Stomach (tissue), 9 donors: Measurements from ENCODE around the gene MANF. TPM values are rescaled to one million over a fixed set of nuclear protein-coding genes. Genes with fewer than 3 reads are reported as not detected.

ENCODE experiments used
- DNase-seq, 2 donors: peaks; one replicate each; pipeline versions ENCODE4 v3.0.0 to v3.0.0-alpha.2; 2013 to 2019
- H3K27ac ChIP-seq, 5 donors: fragments of 200-600 bp in 4 of 5; sonication (generic) in 4 of 5; one replicate each; pipeline ENCODE4 v1.5.1; 2013 to 2019; ENCODE audit warnings: mild to moderate bottlenecking in 1 of 5, moderate library complexity in 1 of 5
- H3K27me3 ChIP-seq, 3 donors: fragments of 200-600 bp; sonication (generic); one replicate each; pipeline ENCODE4 v1.5.1; 2017 to 2019; ENCODE audit warnings: mixed run types in 1 of 3
- H3K36me3 ChIP-seq, 4 donors: fragments of 200-600 bp; sonication (generic); 1 replicate in 3 of 4; 2 replicates in 1 of 4; pipeline ENCODE4 v1.5.1; 2016 to 2019
- H3K4me1 ChIP-seq, 4 donors: fragments of 200-600 bp; sonication (generic); one replicate each; pipeline ENCODE4 v1.5.1; 2016 to 2019
- H3K4me3 ChIP-seq, 4 donors: fragments of 200-600 bp; sonication (generic) in 3 of 4; one replicate each; pipeline ENCODE4 v1.5.1; 2016 to 2019; ENCODE audit warnings: mild to moderate bottlenecking in 1 of 4
- H3K9me3 ChIP-seq, 4 donors: fragments of 200-600 bp; sonication (generic); one replicate each; pipeline ENCODE4 v1.5.1; 2016 to 2019
- CTCF ChIP-seq, 7 experiments: fragments of 450-650 bp in 4 of 7; fragments of 200-600 bp in 3 of 7; sonication (generic) in 3 of 7; IDR thresholded peaks; one replicate each; pipeline ENCODE4 v1.5.1; 2016 to 2019; ENCODE audit warnings: antibody characterized with exemption in 7 of 7, control low read depth in 2 of 7, mild to moderate bottlenecking in 1 of 7
- EP300 ChIP-seq: sonication (generic); formaldehyde crosslinking; IDR thresholded peaks from one replicate; pipeline ENCODE4 v1.6.1; 2017; ENCODE audit warnings: antibody characterized with exemption
- POLR2A ChIP-seq, 4 donors: fragments of 450-650 bp; IDR thresholded peaks; one replicate each; pipeline ENCODE4 v1.6.1; 2016; ENCODE audit warnings: antibody characterized with exemption in 4 of 4, control low read depth in 2 of 4, mild to moderate bottlenecking in 1 of 4, moderate library complexity in 1 of 4
- POLR2AphosphoS5 ChIP-seq, 3 donors: sonication (generic); formaldehyde crosslinking; IDR thresholded peaks; one replicate each; pipeline ENCODE4 v1.6.1; 2016; ENCODE audit warnings: antibody characterized with exemption in 3 of 3
- WGBS, 5 donors: extraction: QIAGEN DNeasy Blood & Tissue Kit in 3 of 5; methylation state at CpG; one replicate each; pipeline versions ENCODE4 v1.1.5 to v1.1.7; 2013 to 2018; 5-methylcytosine and 5-hydroxymethylcytosine counted together
- intact Hi-C: fragments of 100-400 bp; cut with DNase I; formaldehyde crosslinking; loops from one replicate; pipeline ENCODE4 v1.15.1; 2023; ENCODE audit warnings: low total_unique reads
- polyA plus RNA-seq, 3 donors: library from polyadenylated mRNA; stranded (reverse); fragments of 200-250 nt; gene quantifications; one replicate each; pipeline ENCODE4 v1.2.3, GENCODE V29; 2013
- total RNA-seq, 5 donors: library from RNA; depleted of rRNA; stranded (reverse); fragments of >200 nt; gene quantifications; one replicate each; pipeline versions ENCODE4 v1.1.0 to v1.2.3, GENCODE V29; 2014 to 2016
- donor health status: healthy with polysubstance abuse.
- donor health status: Bipolar disorder and iron deficiency.
- donor health status: healthy.

MANF gene
- total and polyA plus RNA-seq, 8 donors = 0.58 to 76.4 (median 31.7) TPM

GRCh38 chr3:51408021-51408420 lies 22.9 kb downstream of the MANF start:
- no peak for DNase-seq
- intact Hi-C loops = no loop called here
- TF ChIP-seq POLR2A (IDR thresholded peaks at IDR 0.05) = no peak
- no peak for TF ChIP-seq CTCF (IDR thresholded peaks at IDR 0.05)
- no peak for TF ChIP-seq POLR2AphosphoS5 (IDR thresholded peaks at IDR 0.05)
- TF ChIP-seq EP300 = no peak
- Histone ChIP-seq H3K27me3 (no peaks in the 10 kb centered on the region), H3K4me3 (no peak overlapping the region), H3K4me1 (no peaks in the 10 kb centered on the region), H3K27ac (no peak overlapping the region), H3K36me3 (peaks cover 17 to 75% (median 70%) of the 10 kb centered on the region in 4 donors), H3K9me3 (no peaks in the 10 kb centered on the region)
- WGBS, 5 donors = 86 to 95% (median 87%) methylated on average over 2 of the region's 2 CpGs

GRCh38 chr3:51408813-51409212 lies 23.7 kb downstream of the MANF start:
- TF ChIP-seq CTCF (IDR thresholded peaks at IDR 0.05) (no peak), POLR2A (IDR thresholded peaks at IDR 0.05) (no peak), EP300 (no peak), POLR2AphosphoS5 (IDR thresholded peaks at IDR 0.05) (no peak)
- Histone ChIP-seq H3K4me1 (no peaks in the 10 kb centered on the region), H3K36me3 (peaks cover 16 to 77% (median 72%) of the 10 kb centered on the region in 4 donors), H3K4me3 (no peak overlapping the region), H3K9me3 (no peaks in the 10 kb centered on the region), H3K27ac (no peak overlapping the region), H3K27me3 (no peaks in the 10 kb centered on the region)
- DNase-seq = no peak
- intact Hi-C loops = no loop called here
- 13 to 38% (median 22%) methylated on average over 2 of the region's 2 CpGs for WGBS, 5 donors

GRCh38 chr3:51422211-51422610 lies 37.1 kb downstream of the MANF start:
- Histone ChIP-seq H3K27ac (no peak overlapping the region), H3K4me1 (no peaks in the 10 kb centered on the region), H3K9me3 (no peaks in the 10 kb centered on the region), H3K4me3 (no peak overlapping the region), H3K27me3 (no peaks in the 10 kb centered on the region), H3K36me3 (peaks cover 41 to 95% (median 94%) of the 10 kb centered on the region in 4 donors)
- intact Hi-C loops = no loop called here
- TF ChIP-seq EP300 (no peak), POLR2A (IDR thresholded peaks at IDR 0.05) (no peak), CTCF (IDR thresholded peaks at IDR 0.05) (no peak)
- DNase-seq = no peak
- WGBS, 5 donors = 90 to 98% (median 96%) methylated on average over 3 of the region's 3 CpGs

- H3K9me3 ChIP-seq = no peaks in the 10 kb centered on the region
- no peaks in the 10 kb centered on the region for H3K4me1 ChIP-seq
- TF ChIP-seq POLR2AphosphoS5 (IDR thresholded peaks at IDR 0.05) (no peak), POLR2A (IDR thresholded peaks at IDR 0.05) (no peak), CTCF (IDR thresholded peaks at IDR 0.05) (no peak), EP300 (no peak)
- intact Hi-C loops = no loop called here
- no peak for DNase-seq
- peaks cover 30 to 95% (median 94%) of the 10 kb centered on the region in 4 donors for H3K36me3 ChIP-seq
- 84 to 94% (median 89%) methylated on average over 4 of the region's 4 CpGs for WGBS, 5 donors
- H3K4me3 ChIP-seq = no peak overlapping the region
- no peaks in the 10 kb centered on the region for H3K27me3 ChIP-seq
- no peak overlapping the region for H3K27ac ChIP-seq
These were observed 41.8 kb downstream of the MANF start for GRCh38 chr3:51426921-51427320.
